ENCODE results near the gene ADGRD1. TPM values are rescaled to one million over a fixed set of nuclear protein-coding genes. Genes with fewer than 3 reads are reported as not detected.

The ADGRD1 gene
- total RNA-seq, 2 donors from 2014 or later, result 21.3 to 37.0 TPM

DNA sequence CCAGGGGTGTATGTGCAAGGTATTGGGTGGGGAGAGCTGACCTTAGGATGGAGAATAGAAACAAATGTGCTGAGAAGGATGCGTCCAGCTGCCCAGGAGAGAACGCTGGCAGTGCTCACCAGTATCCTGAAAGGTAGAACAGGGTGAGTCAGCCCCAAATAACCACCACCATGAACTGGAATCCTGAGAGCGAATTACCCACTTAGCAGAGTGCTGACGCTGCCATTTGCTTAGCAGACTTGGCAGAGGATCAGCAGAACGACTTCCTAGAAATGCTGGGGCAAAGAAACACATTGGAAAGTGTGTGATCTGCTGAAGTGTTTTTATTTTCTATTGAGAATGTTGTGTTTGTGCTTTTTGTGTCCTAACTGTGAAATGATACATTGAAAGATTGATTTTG, 213.6 kb downstream of the ADGRD1 start:
- H3K36me3 ChIP-seq, result no peaks in the 10 kb centered on the region
- no peak for DNase-seq (ENCODE audit: low spot score)
- no peak overlapping the region for H3K27ac ChIP-seq
- no peak overlapping the region for H3K4me3 ChIP-seq
- H3K4me1 ChIP-seq (ENCODE audit: control insufficient read depth in 1 of 2, low read depth in 2 of 2), result no peaks in the 10 kb centered on the region
- H3K9me3 ChIP-seq, result no peaks in the 10 kb centered on the region
- no peak for TF ChIP-seq CTCF (IDR thresholded peaks at IDR 0.05)
- ATAC-seq (ENCODE audit: insufficient number of reproducible peaks, low FRiP score, low read depth), result no peak
- no peaks in the 10 kb centered on the region for H3K27me3 ChIP-seq (replicated peaks; ENCODE audit: insufficient read depth)

- no peak for ATAC-seq (ENCODE audit: insufficient number of reproducible peaks, low FRiP score, low read depth)
- DNase-seq (ENCODE audit: low spot score), result no peak
- peaks cover 2% of the 10 kb centered on the region for H3K9me3 ChIP-seq
Measured at GRCh38 chr12:131171029-131171428, 217.3 kb downstream of the ADGRD1 start.

GRCh38 chr12:131174901-131175300, 221.2 kb downstream of the ADGRD1 start:
- Histone ChIP-seq H3K36me3 (no peaks in the 10 kb centered on the region), H3K4me3 (no peak overlapping the region), H3K4me1 (ENCODE audit: control insufficient read depth in 1 of 2, low read depth in 2 of 2) (no peaks in the 10 kb centered on the region), H3K9me3 (peaks cover 2% of the 10 kb centered on the region), H3K27me3 (replicated peaks; ENCODE audit: insufficient read depth) (no peaks in the 10 kb centered on the region), H3K27ac (no peak overlapping the region)
- ATAC-seq (ENCODE audit: insufficient number of reproducible peaks, low FRiP score, low read depth) (no peak), DNase-seq (ENCODE audit: low spot score) (no peak)
- no peak for TF ChIP-seq CTCF (IDR thresholded peaks at IDR 0.05)

More at GRCh38 chr12:131171029-131171428, 217.3 kb downstream of the ADGRD1 start:
- H3K27me3 ChIP-seq (replicated peaks; ENCODE audit: insufficient read depth), result no peaks in the 10 kb centered on the region
- H3K4me1 ChIP-seq (ENCODE audit: control insufficient read depth in 1 of 2, low read depth in 2 of 2), result no peaks in the 10 kb centered on the region
- H3K36me3 ChIP-seq, result no peaks in the 10 kb centered on the region
- no peak for TF ChIP-seq CTCF (IDR thresholded peaks at IDR 0.05)
- H3K27ac ChIP-seq, result no peak overlapping the region
- H3K4me3 ChIP-seq, result no peak overlapping the region

DNA sequence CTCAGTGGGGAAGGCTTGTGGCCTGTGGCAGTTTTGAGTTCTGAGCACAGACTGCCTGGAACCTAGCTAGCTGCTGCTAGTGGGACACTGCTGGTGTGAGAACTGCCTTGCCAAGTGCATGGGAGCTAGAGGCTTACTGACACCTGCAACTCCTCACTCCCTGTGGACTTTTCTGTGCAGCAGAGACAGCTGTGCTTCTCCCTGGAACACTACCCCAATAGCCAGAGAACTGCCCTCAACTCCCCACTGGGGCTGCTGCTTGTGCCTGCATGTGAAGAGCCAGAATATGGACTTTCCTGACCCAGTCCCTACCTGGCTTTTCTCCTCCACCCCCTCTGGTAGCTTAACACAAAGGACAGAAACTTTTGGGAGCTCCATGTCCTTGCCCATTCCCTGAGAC, 222.6 kb downstream of the ADGRD1 start:
- Histone ChIP-seq H3K36me3 (no peaks in the 10 kb centered on the region), H3K9me3 (peaks cover 2% of the 10 kb centered on the region), H3K4me1 (ENCODE audit: control insufficient read depth in 1 of 2, low read depth in 2 of 2) (no peaks in the 10 kb centered on the region), H3K27ac (no peak overlapping the region), H3K4me3 (no peak overlapping the region), H3K27me3 (replicated peaks; ENCODE audit: insufficient read depth) (no peaks in the 10 kb centered on the region)
- TF ChIP-seq CTCF (IDR thresholded peaks at IDR 0.05), result no peak
- DNase-seq (ENCODE audit: low spot score) (no peak), ATAC-seq (ENCODE audit: insufficient number of reproducible peaks, low FRiP score, low read depth) (no peak)

GRCh38 chr12:131176926-131177325, 223.2 kb downstream of the ADGRD1 start:
- no peak overlapping the region for H3K4me3 ChIP-seq
- peaks cover 2% of the 10 kb centered on the region for H3K9me3 ChIP-seq
- H3K27ac ChIP-seq, result no peak overlapping the region
- no peaks in the 10 kb centered on the region for H3K4me1 ChIP-seq (ENCODE audit: control insufficient read depth in 1 of 2, low read depth in 2 of 2)
- H3K36me3 ChIP-seq, result no peaks in the 10 kb centered on the region
- no peak for TF ChIP-seq CTCF (IDR thresholded peaks at IDR 0.05)
- H3K27me3 ChIP-seq (replicated peaks; ENCODE audit: insufficient read depth), result no peaks in the 10 kb centered on the region
- no peak for ATAC-seq (ENCODE audit: insufficient number of reproducible peaks, low FRiP score, low read depth)
- no peak for DNase-seq (ENCODE audit: low spot score)
